GM18858 (cell line): ENCODE data around the gene EFHD1.
"Not testable (repeated sequence)": the region's sequence is repeated elsewhere in the genome, so short reads cannot be mapped to it uniquely, and the experiment has no call there.

Source experiments
- ATAC-seq: cut with Tn5 transposase; IDR thresholded peaks from one replicate; pipeline ENCODE4 v1.9.1; 2021; ENCODE audit not compliant: unreplicated experiment

The EFHD1 gene

DNA sequence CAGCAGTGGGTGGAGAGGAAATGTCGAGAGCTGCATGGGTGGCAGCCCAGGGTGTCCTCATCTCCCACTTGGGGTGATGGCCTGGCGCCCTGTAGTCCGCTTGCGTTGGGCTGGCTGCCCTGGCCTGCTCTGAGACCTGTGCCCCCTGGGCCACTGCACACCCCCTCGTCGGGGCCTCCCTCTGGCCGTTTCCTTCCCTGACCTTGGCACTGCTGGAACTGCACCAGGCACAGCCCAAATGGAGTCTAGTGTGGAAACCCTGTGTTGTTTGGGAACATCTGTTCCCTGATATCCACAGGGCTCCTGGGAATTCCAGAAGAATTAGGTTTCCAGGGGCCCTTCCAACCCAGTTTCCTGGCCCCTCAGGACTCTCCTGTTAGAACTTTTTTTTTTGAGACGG, 13.9 kb downstream of the EFHD1 start:
- no peak for ATAC-seq

DNA sequence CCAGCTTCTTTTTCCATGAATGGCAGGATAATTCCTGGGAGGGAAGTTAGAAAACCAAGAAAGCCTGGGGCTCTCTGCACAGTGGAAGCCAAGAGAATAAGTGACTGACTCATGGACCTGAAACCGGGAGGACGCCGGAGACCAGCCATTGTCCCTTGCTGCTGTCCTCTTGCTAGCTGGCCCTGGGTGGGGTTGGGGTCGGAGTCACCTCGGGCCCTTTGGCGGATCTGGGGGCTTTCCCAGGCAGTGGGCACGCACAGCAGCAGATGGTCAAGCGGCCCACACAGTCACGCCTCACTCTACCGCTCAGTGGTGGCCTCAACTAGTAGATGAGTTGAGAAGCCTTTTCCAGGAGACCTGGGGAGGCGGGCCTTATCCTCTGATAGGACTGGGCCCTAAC, 15.6 kb downstream of the EFHD1 start:
- ATAC-seq = no peak

DNA sequence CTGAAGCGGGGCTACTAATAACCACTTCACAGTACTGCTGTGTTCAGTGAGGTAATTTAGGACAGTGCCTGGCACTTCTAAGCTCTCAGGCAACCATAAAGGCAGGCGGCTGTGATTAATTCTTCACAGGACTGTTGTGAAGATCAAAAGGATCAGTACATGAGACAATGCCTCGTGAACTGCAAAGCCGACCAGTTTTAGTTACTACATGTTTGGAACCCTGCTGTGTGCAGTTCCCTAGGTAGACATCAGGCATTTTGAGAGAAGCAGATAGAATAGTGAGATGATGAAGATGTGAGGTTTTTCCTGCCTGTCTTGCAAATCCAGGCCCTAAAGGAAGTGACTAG, 19.1 kb downstream of the EFHD1 start:
- ATAC-seq = no peak

DNA sequence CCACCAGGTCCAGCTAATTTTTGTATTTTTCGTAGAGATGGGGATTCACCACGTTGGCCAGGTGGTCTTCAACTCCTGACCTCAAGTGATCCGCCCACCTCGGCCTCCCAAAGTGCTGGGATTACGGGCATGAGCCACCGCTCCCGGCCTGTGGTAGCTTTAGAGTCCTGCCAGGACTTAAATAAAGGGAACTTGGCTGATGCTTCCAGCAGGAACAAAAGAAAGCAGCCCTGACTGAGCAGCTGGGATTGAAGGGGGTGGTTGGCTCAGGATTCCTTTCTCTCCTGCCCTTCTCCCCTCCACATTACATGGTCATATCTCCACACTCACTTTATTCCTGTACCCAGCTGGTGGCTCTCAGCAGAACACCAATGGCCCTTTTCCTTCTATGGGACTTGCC, 20.0 kb downstream of the EFHD1 start:
- ATAC-seq = no peak

DNA sequence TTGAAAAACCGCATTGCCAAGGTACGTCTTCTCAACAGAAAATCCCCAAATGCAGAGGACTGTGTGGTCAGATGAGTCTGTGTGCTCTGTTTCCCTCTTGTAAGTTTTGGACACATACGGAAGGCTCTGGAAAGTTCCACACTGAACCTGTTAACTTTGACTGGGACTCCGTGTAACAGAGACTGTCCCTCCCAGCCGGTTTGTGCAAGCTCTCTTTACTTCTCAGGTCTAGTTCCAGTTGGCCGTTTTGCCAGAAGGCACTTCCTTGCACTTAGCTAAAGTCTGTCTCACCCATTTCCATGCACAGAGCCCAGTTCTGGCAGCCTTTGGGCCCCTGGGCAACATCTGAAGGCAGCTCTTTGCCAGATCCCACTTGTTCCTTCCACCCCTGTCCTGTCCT, 22.0 kb downstream of the EFHD1 start:
- no peak for ATAC-seq

DNA sequence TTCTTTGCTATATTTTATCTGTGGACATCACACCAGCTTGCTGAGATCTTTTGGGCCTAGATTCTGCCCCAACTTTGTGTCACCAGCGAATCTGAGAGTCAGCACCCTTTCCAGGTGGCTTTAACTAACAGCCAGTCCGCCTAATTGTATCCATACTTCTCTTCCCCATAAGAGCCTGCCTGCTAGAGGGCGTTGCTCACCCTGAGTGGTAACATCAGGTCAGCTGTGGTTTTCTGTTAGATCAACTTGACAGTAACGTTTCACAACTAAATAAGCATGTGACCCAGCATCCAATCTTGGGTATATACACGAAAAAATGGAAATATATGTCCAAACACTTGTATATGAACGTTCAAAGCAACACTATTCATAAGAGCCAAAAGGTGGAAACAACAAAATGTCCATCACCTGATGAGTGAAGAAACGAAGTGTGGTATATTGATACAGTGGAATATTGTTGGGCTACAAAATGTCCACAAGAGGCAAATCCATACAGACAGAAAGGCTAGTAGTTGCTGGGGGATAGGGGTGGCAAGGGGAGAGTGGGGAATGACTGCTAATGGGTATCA, 24.9 kb downstream of the EFHD1 start:
- ATAC-seq = no peak

DNA sequence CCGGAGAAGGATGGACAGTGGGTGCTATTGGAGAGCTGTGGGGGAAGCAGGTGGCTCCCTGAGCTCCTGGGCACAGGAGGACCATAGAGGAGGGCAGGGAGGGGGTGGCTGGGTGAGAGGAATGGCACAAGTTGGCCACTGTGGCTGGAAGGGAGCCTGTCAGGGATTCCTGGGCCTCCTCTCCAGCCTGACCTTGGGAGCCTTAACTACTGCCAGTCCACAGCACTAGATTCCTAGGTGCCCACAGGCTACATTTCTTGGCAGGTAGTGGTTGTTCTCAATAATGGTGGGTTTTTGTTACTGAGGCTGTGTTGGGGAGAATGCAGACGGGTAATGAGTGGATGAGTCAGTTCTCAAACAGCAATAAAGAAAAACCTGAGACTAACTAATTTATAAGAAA, 26.0 kb downstream of the EFHD1 start:
- ATAC-seq = no peak

DNA sequence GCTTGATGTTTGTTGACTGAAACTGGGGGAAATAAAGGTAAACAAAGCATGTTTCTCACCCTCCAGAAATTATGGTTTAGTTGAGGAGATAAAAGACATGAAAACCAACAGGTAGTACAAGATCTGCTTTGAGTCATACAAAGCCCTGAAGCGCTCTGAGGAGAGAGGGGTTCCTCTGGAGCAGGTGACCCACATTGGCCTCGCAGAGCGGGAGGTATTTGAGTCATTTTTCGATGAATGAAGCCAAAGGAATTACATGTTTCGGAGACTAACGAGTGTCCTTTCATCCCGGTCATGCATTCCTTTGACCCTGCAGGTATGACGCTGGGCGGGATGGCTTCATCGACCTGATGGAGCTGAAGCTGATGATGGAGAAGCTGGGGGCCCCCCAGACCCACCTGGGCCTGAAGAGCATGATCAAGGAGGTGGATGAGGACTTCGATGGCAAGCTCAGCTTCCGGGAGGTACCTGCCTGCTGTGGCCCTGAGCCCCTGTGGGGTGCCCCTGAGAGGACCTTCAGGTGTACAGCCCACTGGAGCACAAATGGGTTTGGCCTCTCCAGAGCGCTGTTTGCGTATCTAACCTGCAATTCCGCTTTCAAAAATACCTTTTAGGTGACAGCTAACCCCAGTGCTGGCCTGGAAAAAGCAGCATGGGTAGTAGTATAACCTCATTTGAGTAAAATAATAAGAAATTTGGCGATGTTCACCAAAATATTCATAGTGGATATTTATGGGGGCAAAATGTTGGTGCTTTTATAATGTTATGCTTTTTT, 29.3 kb downstream of the EFHD1 start:
- no peak for ATAC-seq

DNA sequence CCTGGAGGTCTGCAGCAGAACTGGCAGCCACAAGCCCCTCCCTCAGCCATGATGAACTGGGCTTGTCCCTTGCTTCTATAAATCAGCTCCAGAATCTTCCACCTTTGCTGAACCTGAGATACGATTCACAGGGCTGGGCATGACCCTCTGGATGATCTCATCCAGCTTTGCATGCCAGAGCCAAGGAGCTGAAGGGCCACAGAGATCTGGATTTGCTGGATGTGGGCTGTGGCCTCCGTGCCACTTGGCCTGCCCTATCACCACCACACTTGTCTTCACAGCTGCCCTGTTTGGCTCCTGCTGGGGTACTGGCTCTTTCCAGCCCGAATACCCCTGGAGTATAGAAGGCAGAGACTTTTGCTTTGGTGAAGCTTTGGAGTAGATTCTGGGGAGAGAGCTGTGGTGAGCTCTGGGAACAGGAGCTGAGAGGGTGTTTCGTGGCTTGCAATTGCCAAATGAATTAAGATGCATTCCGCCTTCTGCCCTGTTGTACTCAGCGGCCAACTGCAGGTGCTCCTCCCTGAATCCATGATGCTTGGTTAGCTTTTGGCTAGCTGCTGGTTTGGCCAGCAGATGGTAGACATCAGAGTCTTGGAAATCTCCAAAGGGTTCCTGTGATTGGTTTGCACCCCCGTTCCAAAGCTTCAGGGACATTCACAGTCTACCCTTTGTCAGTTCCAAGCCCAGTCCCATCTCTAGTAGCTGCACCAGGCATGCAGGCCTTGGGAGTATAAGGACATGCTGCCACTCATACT, 32.8 kb downstream of the EFHD1 start:
- no peak for ATAC-seq

DNA sequence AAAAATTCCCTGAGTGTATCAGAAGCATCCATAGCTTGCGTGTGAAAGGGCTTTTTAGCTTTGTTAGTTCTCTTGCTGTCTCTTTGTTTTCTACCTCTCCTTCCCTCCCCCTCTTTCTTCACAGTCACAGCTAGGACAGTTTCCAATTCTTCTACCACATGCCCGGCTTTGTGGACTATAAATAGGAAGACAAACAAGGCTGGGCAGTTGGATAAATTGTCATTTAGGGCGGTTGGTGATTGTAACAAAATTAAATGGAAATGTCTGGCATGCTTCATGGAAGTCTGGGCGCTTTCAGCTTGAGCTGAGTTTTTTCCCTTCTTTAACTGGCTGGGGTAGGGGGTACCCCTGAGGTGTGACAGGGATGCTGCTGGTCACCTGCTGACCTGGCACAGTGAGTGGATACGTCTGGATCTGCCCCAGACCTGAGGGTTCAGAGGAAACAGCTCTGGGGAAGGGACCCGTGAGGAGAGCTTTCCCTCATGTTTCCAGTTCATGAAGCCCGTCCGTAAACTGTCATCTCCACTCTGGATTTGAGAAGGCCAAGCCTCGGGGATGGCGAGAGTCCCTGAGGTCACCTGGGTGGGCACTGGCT, 34.7 kb downstream of the EFHD1 start:
- no peak for ATAC-seq

DNA sequence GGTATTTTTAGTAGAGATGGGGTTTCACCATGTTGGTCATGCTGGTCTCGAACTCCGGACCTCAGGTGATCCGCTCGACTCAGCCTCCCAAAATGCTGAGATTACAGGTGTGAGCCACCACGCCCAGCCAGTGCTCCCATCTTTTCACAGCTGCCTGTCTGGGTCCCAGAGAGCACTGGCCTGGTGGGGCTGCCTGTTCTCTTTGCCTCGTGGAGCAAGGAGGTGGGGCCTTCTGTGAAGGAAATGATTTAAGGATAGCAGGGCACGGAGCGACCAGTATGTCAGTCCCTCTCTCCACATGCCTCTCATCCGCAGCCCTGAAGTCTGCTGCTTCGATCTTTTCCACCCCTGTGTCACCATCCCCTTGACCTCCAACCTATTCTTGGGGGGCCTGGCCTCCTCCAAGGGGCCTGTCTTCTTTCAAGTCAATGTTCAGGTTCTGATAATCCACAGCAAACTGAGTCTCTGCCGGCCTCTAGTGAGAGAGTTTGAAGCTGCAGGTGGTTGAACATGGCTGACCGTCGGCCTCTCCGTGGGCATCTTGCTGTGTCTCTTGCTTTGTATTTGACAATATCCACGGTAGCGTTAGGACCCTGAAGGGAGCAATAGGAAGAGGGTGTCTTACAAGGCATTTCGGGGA, 35.5 kb downstream of the EFHD1 start:
- ATAC-seq = no peak

DNA sequence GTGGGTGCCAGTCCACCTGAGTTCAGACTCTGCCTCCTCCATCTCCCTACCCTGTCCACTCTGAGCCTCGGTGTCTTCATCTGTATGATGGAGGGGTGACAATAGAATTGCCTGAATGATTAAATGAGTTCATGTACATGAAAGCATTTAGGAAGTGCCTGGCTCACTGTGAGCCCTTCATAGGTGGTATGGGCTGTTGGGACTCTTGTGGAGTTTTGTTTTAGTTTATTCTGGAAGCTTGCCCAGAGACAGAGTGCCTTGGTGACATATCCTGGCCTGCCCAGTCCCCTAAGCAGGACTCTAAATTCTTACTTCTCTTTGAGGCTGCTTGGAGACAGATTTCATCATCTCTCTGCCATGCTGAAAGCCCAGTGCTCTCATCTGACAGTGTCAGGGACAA, 39.2 kb downstream of the EFHD1 start:
- ATAC-seq = no peak

DNA sequence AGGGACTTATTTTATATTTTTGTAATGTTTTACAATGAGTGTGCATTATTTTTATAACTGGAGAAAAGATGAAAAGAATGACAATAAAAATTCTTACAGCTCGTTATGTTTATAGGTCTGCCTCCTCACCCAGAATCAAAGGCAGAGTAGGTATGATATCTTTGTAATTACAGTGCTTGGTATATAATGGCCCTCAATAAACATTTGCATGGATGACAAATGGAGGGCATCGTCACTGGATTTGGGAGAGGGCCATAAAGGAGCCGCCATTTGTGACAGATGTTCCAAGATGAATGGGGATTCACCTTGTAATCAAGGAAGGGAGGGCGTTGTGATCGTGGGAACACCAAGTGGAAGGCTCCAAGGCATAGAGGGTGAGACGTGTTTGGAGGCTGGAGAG, 41.1 kb downstream of the EFHD1 start:
- ATAC-seq = no peak

DNA sequence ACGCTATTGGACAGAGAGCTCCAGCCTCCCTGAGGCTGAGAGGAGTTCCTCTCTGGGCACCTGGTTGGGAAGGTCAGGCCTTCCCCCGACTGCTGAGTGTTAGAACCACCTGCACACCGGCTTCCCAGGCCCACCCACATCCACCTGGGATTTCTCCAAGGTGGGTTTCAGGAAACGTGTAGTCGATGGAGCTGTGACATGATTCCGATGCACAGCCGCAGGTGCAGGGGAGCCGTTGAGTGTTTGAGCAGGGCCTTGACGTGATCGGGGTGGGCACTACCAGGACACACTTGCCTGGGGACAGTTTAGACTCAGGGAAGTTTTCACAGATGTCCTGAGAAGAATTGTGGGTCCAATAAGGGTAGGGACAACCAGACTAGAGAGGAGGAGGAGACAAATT, 42.0 kb downstream of the EFHD1 start:
- ATAC-seq = no peak

DNA sequence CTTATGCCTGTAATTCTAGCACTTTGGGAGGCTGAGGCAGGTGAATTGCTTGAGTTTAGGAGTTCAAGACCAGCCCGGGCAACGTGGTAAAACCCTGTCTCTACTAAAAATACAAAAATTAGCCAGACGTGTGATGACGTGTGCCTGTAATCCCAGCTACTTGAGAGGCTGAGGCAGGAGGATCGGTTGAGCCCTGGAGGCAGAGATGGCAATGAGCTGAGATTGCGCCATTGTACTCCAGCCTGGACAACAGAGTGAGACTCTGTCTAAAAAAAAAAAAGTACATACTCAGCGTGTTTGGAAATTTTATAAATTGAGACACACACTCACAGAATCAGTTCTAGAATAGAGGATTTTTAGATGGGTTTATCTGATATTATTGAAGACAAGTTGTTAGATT, 46.6 kb downstream of the EFHD1 start:
- ATAC-seq = no peak

DNA sequence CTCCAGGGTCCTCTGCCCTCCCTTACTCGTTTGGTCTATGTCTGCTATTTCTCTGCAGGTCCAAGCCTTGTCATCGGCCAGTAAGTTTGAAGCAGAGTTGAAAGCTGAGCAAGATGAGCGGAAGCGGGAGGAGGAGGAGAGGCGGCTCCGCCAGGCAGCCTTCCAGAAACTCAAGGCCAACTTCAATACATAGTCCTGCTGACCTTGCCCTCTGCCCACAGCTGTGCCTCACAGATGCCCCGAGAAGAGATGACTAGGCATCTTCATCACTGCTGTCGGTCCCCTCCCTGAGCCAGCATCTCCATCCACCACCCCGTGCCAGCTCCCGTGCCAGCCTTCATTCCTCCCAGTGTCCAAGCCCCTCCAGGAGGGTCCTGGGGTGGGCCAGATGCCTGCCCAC, 48.1 kb downstream of the EFHD1 start:
- ATAC-seq = no peak

DNA sequence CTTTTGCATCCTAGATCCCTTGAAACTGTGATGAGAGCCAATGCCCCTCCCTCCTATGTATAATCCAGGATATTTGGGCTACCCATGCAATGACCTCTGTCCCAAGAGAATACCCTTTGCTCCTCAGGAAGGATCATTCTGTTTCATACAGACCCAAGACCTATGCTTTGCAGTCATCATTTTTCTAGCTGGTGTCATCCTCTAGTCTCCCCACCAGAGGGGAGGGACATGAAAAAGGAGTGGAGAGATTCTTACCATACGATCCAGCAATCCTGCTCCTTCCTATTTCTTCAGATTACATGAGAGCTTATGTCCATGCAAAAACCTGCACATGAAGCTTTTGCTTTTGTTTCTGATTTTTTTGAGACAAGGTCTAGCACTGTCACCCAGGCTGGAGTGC, 50.0 kb downstream of the EFHD1 start:
- no peak for ATAC-seq

DNA sequence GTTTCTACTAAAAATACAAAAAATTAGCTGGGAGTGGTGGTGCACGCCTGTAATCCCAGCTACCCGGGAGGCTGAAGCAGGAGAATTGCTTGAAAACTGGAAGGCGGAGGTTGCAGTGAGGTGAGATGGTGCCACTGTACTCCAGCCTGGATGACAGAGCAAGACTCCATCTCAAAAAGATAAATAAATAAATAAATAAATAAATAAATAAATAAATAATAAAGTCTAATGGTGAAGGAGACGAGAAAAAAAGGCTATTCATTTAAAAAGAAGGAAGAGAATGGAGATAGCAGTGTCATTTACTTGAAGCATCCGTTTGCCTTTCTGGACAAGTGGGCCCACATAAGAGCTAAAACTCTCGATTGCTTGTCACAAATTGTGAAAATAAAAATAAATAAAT, 52.0 kb downstream of the EFHD1 start:
- ATAC-seq = not testable (repeated sequence)

DNA sequence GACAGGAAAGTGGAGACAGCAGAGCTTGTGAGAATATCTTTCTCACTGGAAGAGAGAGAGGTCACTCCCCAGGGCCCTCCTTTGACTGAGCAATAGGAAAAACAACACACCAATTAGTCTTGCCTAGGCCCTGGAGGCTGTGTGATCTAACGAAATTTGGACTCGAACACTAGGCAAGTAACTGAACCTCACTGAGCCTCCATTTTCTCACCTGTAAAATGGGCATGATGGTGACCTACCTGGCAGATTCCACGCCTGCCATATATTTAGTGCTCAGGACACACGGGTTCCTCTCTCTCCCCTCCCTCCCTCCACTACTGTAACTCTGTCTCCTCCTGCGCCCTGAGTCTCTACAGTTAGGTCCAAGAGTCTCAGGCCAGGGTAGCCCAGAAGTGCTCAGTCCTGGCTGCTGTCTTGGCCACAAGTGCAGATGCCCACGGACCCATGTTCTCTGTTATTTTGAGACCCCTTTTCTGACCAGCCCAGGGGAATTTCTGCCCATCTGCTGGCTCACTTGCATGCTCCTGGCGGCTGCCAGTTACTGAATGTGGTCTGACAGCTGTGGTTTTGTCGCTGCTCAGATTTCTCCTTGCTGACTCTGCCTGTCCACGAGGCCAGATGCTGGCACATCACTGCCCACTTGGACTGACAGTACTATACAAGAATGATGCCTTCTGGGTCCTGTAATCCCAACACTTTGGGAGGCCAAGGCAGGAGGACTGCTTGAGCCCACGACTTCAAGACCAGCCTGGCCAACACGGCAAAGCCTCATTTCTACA, 54.2 kb downstream of the EFHD1 start:
- no peak for ATAC-seq

DNA sequence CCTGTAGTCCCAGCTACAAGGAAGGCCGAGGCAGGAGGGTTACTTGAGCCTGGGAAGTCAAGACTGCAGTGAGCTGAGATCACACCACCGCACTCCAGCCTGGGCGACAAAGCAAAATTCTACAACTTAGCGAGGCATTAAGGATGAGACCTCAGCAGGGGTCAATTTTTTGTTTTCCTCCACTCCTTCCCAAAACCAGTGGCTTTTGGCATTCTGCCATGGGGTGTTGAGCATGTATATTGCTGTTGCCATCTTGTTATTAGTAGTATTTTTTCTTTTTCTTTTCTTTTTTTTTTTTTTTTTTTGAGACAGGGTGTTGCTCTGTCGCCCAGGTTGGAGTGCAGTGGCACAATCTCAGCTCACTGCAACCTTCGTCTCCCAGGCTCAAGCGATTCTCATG, 54.8 kb downstream of the EFHD1 start:
- ATAC-seq = no peak
